ENCODE measurements around the gene CAMK1G.

CAMK1G gene

GRCh38 chr1:209642816-209643215, 59.3 kb downstream of the CAMK1G start:
- peak in 2 of 14 donors; percentile 23 to 25 for DNase-seq

- DNase-seq, result peak in 13 of 14 donors; percentile 18 to 85 (median 69)
Observed at GRCh38 chr1:209643285-209644020, 59.9 kb downstream of the CAMK1G start.

GRCh38 chr1:209645574-209646452, 62.3 kb downstream of the CAMK1G start:
- DNase-seq, result no peak

- no peak for DNase-seq
Observed at GRCh38 chr1:209646558-209646957, 63.0 kb downstream of the CAMK1G start.

GRCh38 chr1:209647156-209647555, 63.6 kb downstream of the CAMK1G start:
- DNase-seq, result no peak

GRCh38 chr1:209648346-209648745, 64.8 kb downstream of the CAMK1G start:
- DNase-seq, result no peak

GRCh38 chr1:209648931-209649776, 65.6 kb downstream of the CAMK1G start:
- DNase-seq, result no peak

GRCh38 chr1:209650454-209650853, 66.9 kb downstream of the CAMK1G start:
- no peak for DNase-seq

- no peak for DNase-seq
Observed at GRCh38 chr1:209651138-209651587, 67.6 kb downstream of the CAMK1G start.

GRCh38 chr1:209652121-209652735, 68.7 kb downstream of the CAMK1G start, which contains the start of gene LAMB3:
LAMB3 (minus strand) TSS chr1:209652425; CDS start chr1:209650944, 1,481 bp downstream.
- DNase-seq, result no peak

- peak in 12 of 14 donors; percentile 2 to 87 (median 78) for DNase-seq
Observed at GRCh38 chr1:209652873-209653401, 69.4 kb downstream of the CAMK1G start.

- DNase-seq, result no peak
Observed at GRCh38 chr1:209653915-209654351, 70.4 kb downstream of the CAMK1G start.

GRCh38 chr1:209655411-209656231, 72.1 kb downstream of the CAMK1G start:
- no peak for DNase-seq

GRCh38 chr1:209657140-209657879, 73.8 kb downstream of the CAMK1G start:
- DNase-seq, result no peak

- no peak for DNase-seq
Observed at GRCh38 chr1:209657918-209658317, 74.4 kb downstream of the CAMK1G start.

GRCh38 chr1:209659909-209660308, 76.4 kb downstream of the CAMK1G start:
- no peak for DNase-seq

GRCh38 chr1:209661071-209661470, 77.6 kb downstream of the CAMK1G start:
- no peak for DNase-seq

- no peak for DNase-seq
Observed at GRCh38 chr1:209662879-209663327, 79.4 kb downstream of the CAMK1G start.
